Measurements from ENCODE around the gene DBNL.

DBNL gene

GRCh38 chr7:44042221-44042620 is 2.3 kb upstream of the DBNL start:
- no peak for DNase-seq
- no peak for TF ChIP-seq GATA1 (IDR thresholded peaks at IDR 0.05; ENCODE audit: low read depth, low read length)
- no peak for TF ChIP-seq POLR2A (IDR thresholded peaks at IDR 0.05; ENCODE audit: low read length)

- no peak for TF ChIP-seq POLR2A (IDR thresholded peaks at IDR 0.05; ENCODE audit: low read length)
- TF ChIP-seq GATA1 (IDR thresholded peaks at IDR 0.05; ENCODE audit: low read depth, low read length): no peak
- DNase-seq: no peak
Observed at GRCh38 chr7:44043902-44044301, 600 bp upstream of the DBNL start.

GRCh38 chr7:44045226-44046014 is 918 bp downstream of the DBNL start:
- no peak for TF ChIP-seq GATA1 (IDR thresholded peaks at IDR 0.05; ENCODE audit: low read depth, low read length)
- no peak for TF ChIP-seq POLR2A (IDR thresholded peaks at IDR 0.05; ENCODE audit: low read length)
- DNase-seq: no peak

GRCh38 chr7:44046321-44047061 is 2.0 kb downstream of the DBNL start:
- no peak for TF ChIP-seq GATA1 (IDR thresholded peaks at IDR 0.05; ENCODE audit: low read depth, low read length)
- no peak for TF ChIP-seq POLR2A (IDR thresholded peaks at IDR 0.05; ENCODE audit: low read length)
- no peak for DNase-seq

- TF ChIP-seq POLR2A (IDR thresholded peaks at IDR 0.05; ENCODE audit: low read length) (no peak), GATA1 (IDR thresholded peaks at IDR 0.05; ENCODE audit: low read depth, low read length) (no peak)
- no peak for DNase-seq
Observed at GRCh38 chr7:44048031-44048795, 3.7 kb downstream of the DBNL start.

GRCh38 chr7:44050121-44050914 is 5.8 kb downstream of the DBNL start:
- no peak for DNase-seq
- TF ChIP-seq GATA1 (IDR thresholded peaks at IDR 0.05; ENCODE audit: low read depth, low read length): no peak
- TF ChIP-seq POLR2A (IDR thresholded peaks at IDR 0.05; ENCODE audit: low read length): no peak

- TF ChIP-seq POLR2A (IDR thresholded peaks at IDR 0.05; ENCODE audit: low read length) (no peak), GATA1 (IDR thresholded peaks at IDR 0.05; ENCODE audit: low read depth, low read length) (no peak)
- no peak for DNase-seq
Observed at GRCh38 chr7:44050915-44051560, 6.5 kb downstream of the DBNL start.

GRCh38 chr7:44051611-44052220 is 7.2 kb downstream of the DBNL start:
- no peak for DNase-seq
- TF ChIP-seq POLR2A (IDR thresholded peaks at IDR 0.05; ENCODE audit: low read length): no peak
- TF ChIP-seq GATA1 (IDR thresholded peaks at IDR 0.05; ENCODE audit: low read depth, low read length): no peak

- TF ChIP-seq GATA1 (IDR thresholded peaks at IDR 0.05; ENCODE audit: low read depth, low read length): no peak
- no peak for TF ChIP-seq POLR2A (IDR thresholded peaks at IDR 0.05; ENCODE audit: low read length)
- no peak for DNase-seq
Observed at GRCh38 chr7:44052771-44053365, 8.4 kb downstream of the DBNL start.

- DNase-seq: no peak
- no peak for TF ChIP-seq POLR2A (IDR thresholded peaks at IDR 0.05; ENCODE audit: low read length)
- no peak for TF ChIP-seq GATA1 (IDR thresholded peaks at IDR 0.05; ENCODE audit: low read depth, low read length)
Observed at GRCh38 chr7:44056681-44057080, 12.2 kb downstream of the DBNL start.

GRCh38 chr7:44057181-44057848 is 12.8 kb downstream of the DBNL start:
- DNase-seq: no peak
- TF ChIP-seq GATA1 (IDR thresholded peaks at IDR 0.05; ENCODE audit: low read depth, low read length) (no peak), POLR2A (IDR thresholded peaks at IDR 0.05; ENCODE audit: low read length) (no peak)

Data from erythroblast (primary cell).